ENCODE data around the gene BLM. TPM values are rescaled to one million over a fixed set of nuclear protein-coding genes. Genes with fewer than 3 reads are reported as not detected.
"Not testable (repeated sequence)": the region's sequence is repeated elsewhere in the genome, so short reads cannot be mapped to it uniquely, and the experiment has no call there.

Gene BLM
- total RNA-seq, 1 experiment from 2014 or later, result 15.6 TPM

GRCh38 chr15:90686435-90687218, 30.5 kb upstream of the BLM start:
- no peaks in the 10 kb centered on the region for H3K27me3 Mint-ChIP-seq (ENCODE audit: insufficient read depth, unreplicated experiment)
- no peaks in the 10 kb centered on the region for H3K9me3 Mint-ChIP-seq (ENCODE audit: unreplicated experiment)
- Histone ChIP-seq H3K4me1 (no peaks in the 10 kb centered on the region), H3K36me3 (ENCODE audit: control insufficient read depth, insufficient read depth, low read length) (no peaks in the 10 kb centered on the region), H3K4me3 (ENCODE audit: low read depth, low read length) (no peak overlapping the region), H3K9me3 (no peaks in the 10 kb centered on the region), H3K27me3 (replicated peaks; ENCODE audit: control insufficient read depth, insufficient read depth, low read length) (no peaks in the 10 kb centered on the region)
- H3K4me1 Mint-ChIP-seq (ENCODE audit: low read depth, unreplicated experiment), result no peaks in the 10 kb centered on the region
- no peak for DNase-seq
- no peak overlapping the region for H3K4me3 Mint-ChIP-seq (ENCODE audit: unreplicated experiment)
- TF ChIP-seq, protein P1, sequence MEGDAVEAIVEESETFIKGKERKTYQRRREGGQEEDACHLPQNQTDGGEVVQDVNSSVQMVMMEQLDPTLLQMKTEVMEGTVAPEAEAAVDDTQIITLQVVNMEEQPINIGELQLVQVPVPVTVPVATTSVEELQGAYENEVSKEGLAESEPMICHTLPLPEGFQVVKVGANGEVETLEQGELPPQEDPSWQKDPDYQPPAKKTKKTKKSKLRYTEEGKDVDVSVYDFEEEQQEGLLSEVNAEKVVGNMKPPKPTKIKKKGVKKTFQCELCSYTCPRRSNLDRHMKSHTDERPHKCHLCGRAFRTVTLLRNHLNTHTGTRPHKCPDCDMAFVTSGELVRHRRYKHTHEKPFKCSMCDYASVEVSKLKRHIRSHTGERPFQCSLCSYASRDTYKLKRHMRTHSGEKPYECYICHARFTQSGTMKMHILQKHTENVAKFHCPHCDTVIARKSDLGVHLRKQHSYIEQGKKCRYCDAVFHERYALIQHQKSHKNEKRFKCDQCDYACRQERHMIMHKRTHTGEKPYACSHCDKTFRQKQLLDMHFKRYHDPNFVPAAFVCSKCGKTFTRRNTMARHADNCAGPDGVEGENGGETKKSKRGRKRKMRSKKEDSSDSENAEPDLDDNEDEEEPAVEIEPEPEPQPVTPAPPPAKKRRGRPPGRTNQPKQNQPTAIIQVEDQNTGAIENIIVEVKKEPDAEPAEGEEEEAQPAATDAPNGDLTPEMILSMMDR (IDR thresholded peaks at IDR 0.05; ENCODE audit: insufficient read depth in 1 of 2, low read depth in 1 of 2, low read length in 1 of 2, severe bottlenecking in 1 of 2, unreplicated experiment in 1 of 2), result no peak
- no TSS peak for BruUV-seq (replicated peaks)
- CTCF ChIA-PET, result interaction anchor here (0.6 kb wide), 1 partner anchor 221 kb away, joined by 3 read pairs; no protein-coding TSS in a partner anchor
- intact Hi-C loops (cut with micrococcal nuclease; ENCODE audit: unreplicated experiment), result no loop called here
- no peaks in the 10 kb centered on the region for H3K36me3 Mint-ChIP-seq (ENCODE audit: insufficient read depth, unreplicated experiment)
- POLR2A ChIA-PET, result no interaction called here
- no peak overlapping the region for H3K27ac Mint-ChIP-seq (ENCODE audit: unreplicated experiment)

- H3K27me3 Mint-ChIP-seq (ENCODE audit: insufficient read depth, unreplicated experiment); H3K4me1 Mint-ChIP-seq (ENCODE audit: low read depth, unreplicated experiment); H3K4me1 ChIP-seq; H3K27ac Mint-ChIP-seq (ENCODE audit: unreplicated experiment); H3K36me3 Mint-ChIP-seq (ENCODE audit: insufficient read depth, unreplicated experiment); POLR2A ChIA-PET; H3K4me3 Mint-ChIP-seq (ENCODE audit: unreplicated experiment); H3K4me3 ChIP-seq (ENCODE audit: low read depth, low read length); H3K36me3 ChIP-seq (ENCODE audit: control insufficient read depth, insufficient read depth, low read length); DNase-seq; BruUV-seq (replicated peaks); H3K27me3 ChIP-seq (replicated peaks; ENCODE audit: control insufficient read depth, insufficient read depth, low read length); H3K9me3 ChIP-seq; intact Hi-C loops (cut with micrococcal nuclease; ENCODE audit: unreplicated experiment); CTCF ChIA-PET; H3K9me3 Mint-ChIP-seq (ENCODE audit: unreplicated experiment): not testable (repeated sequence)
Observed at GRCh38 chr15:90689326-90689961, 27.7 kb upstream of the BLM start.

- no peaks in the 10 kb centered on the region for H3K4me1 Mint-ChIP-seq (ENCODE audit: low read depth, unreplicated experiment)
- no peaks in the 10 kb centered on the region for H3K9me3 Mint-ChIP-seq (ENCODE audit: unreplicated experiment)
- BruUV-seq (replicated peaks), result no TSS peak
- no peaks in the 10 kb centered on the region for H3K36me3 ChIP-seq (ENCODE audit: control insufficient read depth, insufficient read depth, low read length)
- CTCF ChIA-PET, result no interaction called here
- POLR2A ChIA-PET, result no interaction called here
- intact Hi-C loops (cut with micrococcal nuclease; ENCODE audit: unreplicated experiment), result loop anchor here (10.0 kb wide), 1 partner anchor 166 kb away; the partner anchor contains the start of gene CRTC3
- no peak overlapping the region for H3K27ac Mint-ChIP-seq (ENCODE audit: unreplicated experiment)
- no peaks in the 10 kb centered on the region for H3K27me3 Mint-ChIP-seq (ENCODE audit: insufficient read depth, unreplicated experiment)
- H3K4me1 ChIP-seq, result no peaks in the 10 kb centered on the region
- no peaks in the 10 kb centered on the region for H3K36me3 Mint-ChIP-seq (ENCODE audit: insufficient read depth, unreplicated experiment)
- H3K9me3 ChIP-seq, result no peaks in the 10 kb centered on the region
- no peaks in the 10 kb centered on the region for H3K27me3 ChIP-seq (replicated peaks; ENCODE audit: control insufficient read depth, insufficient read depth, low read length)
- TF ChIP-seq, protein P1 (IDR thresholded peaks at IDR 0.05; ENCODE audit: insufficient read depth in 1 of 2, low read depth in 1 of 2, low read length in 1 of 2, severe bottlenecking in 1 of 2, unreplicated experiment in 1 of 2), result no peak
- H3K4me3 Mint-ChIP-seq (ENCODE audit: unreplicated experiment), result no peak overlapping the region
- DNase-seq, result no peak
- H3K4me3 ChIP-seq (ENCODE audit: low read depth, low read length), result no peak overlapping the region
Observed at GRCh38 chr15:90690585-90690984, 26.6 kb upstream of the BLM start.
